Sigmoid colon (tissue), 7 donors: Measurements from ENCODE around the gene ZNF365. TPM values are rescaled to one million over a fixed set of nuclear protein-coding genes. Genes with fewer than 3 reads are reported as not detected.

Source experiments
- DNase-seq: peaks from one replicate; pipeline ENCODE4 v3.0.0-alpha.2; 2019
- H3K27ac ChIP-seq, 4 donors: fragments of 200-600 bp; sonication (generic); one replicate each; pipeline ENCODE4 v1.5.1; 2016 to 2019; ENCODE audit warnings: mild to moderate bottlenecking in 1 of 4
- H3K27me3 ChIP-seq, 3 donors: fragments of 200-600 bp; sonication (generic); one replicate each; pipeline ENCODE4 v1.5.1; 2019; ENCODE audit warnings: mild to moderate bottlenecking in 1 of 3
- H3K36me3 ChIP-seq, 4 donors: fragments of 200-600 bp; sonication (generic); one replicate each; pipeline ENCODE4 v1.5.1; 2016 to 2019
- H3K4me1 ChIP-seq, 4 donors: fragments of 200-600 bp; sonication (generic); one replicate each; pipeline ENCODE4 v1.5.1; 2017 to 2019
- H3K4me3 ChIP-seq, 4 donors: fragments of 200-600 bp; sonication (generic); one replicate each; pipeline ENCODE4 v1.5.1; 2017 to 2019; ENCODE audit warnings: mild to moderate bottlenecking in 2 of 4, moderate library complexity in 1 of 4
- H3K9me3 ChIP-seq, 4 donors: fragments of 200-600 bp in 3 of 4; sonication (generic) in 3 of 4; one replicate each; pipeline versions ENCODE4 v1.5.1 to v1.6.1; 2013 to 2019
- EP300 ChIP-seq, 4 donors: sonication (generic); formaldehyde crosslinking; IDR thresholded peaks; one replicate each; pipeline ENCODE4 v1.6.1; 2017; ENCODE audit warnings: antibody characterized with exemption in 4 of 4
- POLR2A ChIP-seq, 2 donors: fragments of 450-650 bp; IDR thresholded peaks; one replicate each; pipeline ENCODE4 v1.6.1; 2016; ENCODE audit warnings: antibody characterized with exemption in 2 of 2, mild to moderate bottlenecking in 2 of 2, moderate library complexity in 2 of 2
- POLR2AphosphoS5 ChIP-seq, 4 donors: sonication (generic); formaldehyde crosslinking; IDR thresholded peaks; one replicate each; pipeline ENCODE4 v1.6.1; 2017; ENCODE audit warnings: antibody characterized with exemption in 4 of 4
- WGBS, 2 donors: extraction: QIAGEN DNeasy Blood & Tissue Kit; methylation state at CpG; one replicate each; pipeline ENCODE4 v1.1.7; 2013; 5-methylcytosine and 5-hydroxymethylcytosine counted together
- intact Hi-C: fragments of 100-400 bp; cut with DNase I; formaldehyde crosslinking; loops from one replicate; pipeline ENCODE4 v1.15.1; 2023
- polyA plus RNA-seq, 3 donors: library from polyadenylated mRNA; stranded (reverse); fragments of 200-250 nt; gene quantifications; one replicate each; pipeline ENCODE4 v1.2.3, GENCODE V29; 2013
- total RNA-seq, 4 donors: library from RNA; depleted of rRNA; stranded (reverse); fragments of >200 nt; gene quantifications; one replicate each; pipeline ENCODE4 v1.1.0, GENCODE V29; 2016
- TF ChIP-seq, protein P1 (sequence below), 4 experiments: fragments of 450-650 bp in 3 of 4; fragments of 200-600 bp in 1 of 4; IDR thresholded peaks; one replicate each; pipeline ENCODE4 v1.5.1; 2016 to 2019; ENCODE audit warnings: antibody characterized with exemption in 4 of 4, mild to moderate bottlenecking in 3 of 4, moderate library complexity in 2 of 4
- donor health status: healthy with polysubstance abuse.
- donor health status: Bipolar disorder and iron deficiency.
- donor health status: healthy.

Gene ZNF365
- total and polyA plus RNA-seq, 7 donors = 0.16 to 0.82 (median 0.38) TPM; not detected in 3

DNA sequence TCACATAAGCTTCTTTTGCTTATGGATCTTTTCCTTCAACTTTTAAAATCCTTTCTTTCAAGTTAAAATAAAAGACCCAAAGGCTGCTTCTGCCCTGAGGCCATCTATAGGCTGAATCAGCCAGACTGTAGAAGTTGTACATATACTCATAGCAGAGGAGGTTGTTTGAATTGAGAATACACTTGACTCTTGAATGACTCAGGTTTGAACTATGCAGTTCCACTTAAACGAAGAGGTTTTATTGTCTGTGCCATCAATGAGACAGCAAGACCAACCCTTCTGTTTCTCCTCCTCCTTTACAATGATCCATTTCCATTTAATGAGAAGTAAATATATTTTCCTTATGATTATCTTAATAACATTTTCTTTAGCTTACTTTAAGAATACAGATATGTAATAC lies 5.8 kb downstream of the ZNF365 start:
- WGBS, 2 donors = 17 to 35% methylated on average over 1 of the region's 1 CpG
- no peaks in the 10 kb centered on the region for H3K4me1 ChIP-seq
- intact Hi-C loops = no loop called here
- H3K9me3 ChIP-seq = no peaks in the 10 kb centered on the region
- no peak overlapping the region for H3K4me3 ChIP-seq
- no peaks in the 10 kb centered on the region for H3K36me3 ChIP-seq
- DNase-seq = no peak
- TF ChIP-seq, protein P1, sequence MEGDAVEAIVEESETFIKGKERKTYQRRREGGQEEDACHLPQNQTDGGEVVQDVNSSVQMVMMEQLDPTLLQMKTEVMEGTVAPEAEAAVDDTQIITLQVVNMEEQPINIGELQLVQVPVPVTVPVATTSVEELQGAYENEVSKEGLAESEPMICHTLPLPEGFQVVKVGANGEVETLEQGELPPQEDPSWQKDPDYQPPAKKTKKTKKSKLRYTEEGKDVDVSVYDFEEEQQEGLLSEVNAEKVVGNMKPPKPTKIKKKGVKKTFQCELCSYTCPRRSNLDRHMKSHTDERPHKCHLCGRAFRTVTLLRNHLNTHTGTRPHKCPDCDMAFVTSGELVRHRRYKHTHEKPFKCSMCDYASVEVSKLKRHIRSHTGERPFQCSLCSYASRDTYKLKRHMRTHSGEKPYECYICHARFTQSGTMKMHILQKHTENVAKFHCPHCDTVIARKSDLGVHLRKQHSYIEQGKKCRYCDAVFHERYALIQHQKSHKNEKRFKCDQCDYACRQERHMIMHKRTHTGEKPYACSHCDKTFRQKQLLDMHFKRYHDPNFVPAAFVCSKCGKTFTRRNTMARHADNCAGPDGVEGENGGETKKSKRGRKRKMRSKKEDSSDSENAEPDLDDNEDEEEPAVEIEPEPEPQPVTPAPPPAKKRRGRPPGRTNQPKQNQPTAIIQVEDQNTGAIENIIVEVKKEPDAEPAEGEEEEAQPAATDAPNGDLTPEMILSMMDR (IDR thresholded peaks at IDR 0.05) = no peak
- TF ChIP-seq POLR2AphosphoS5 (IDR thresholded peaks at IDR 0.05) = no peak
- TF ChIP-seq POLR2A (IDR thresholded peaks at IDR 0.05) = no peak
- no peak for TF ChIP-seq EP300 (IDR thresholded peaks at IDR 0.05)
- H3K27me3 ChIP-seq = no peaks in the 10 kb centered on the region
- no peak overlapping the region for H3K27ac ChIP-seq

DNA sequence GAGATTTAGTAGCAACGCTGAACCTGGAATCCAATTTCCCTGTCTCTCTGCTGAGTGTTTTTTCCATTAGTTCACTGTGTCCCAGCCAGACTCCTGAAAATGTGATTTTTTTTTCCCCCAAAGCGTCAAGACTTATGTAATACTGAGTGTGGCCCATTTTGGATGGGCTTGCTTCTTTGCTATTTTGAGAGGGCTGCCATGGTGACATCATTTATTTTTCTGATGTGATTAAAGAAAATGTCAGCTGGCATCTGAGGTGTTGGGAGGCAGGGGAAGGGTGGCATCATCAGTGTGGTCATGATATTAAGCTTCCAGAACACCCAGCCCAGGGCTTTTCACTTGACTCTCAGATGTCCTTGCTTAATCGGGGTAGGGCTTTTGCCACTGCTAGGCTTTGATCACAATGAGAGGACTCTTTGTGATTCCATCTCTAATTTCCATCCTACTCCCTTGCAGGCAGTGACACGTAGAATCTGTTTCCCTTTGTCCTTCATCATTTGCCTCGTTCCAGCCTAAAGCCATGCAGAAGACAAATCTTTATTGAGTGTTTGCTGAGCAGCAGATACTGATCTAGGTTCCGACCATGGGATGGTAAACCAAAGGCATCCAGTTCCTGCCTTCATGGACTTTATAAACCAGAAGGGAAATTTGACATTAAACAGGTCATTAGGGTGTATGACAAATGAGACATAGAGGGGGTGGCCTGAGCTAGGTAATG lies 7.4 kb downstream of the ZNF365 start:
- no peak for TF ChIP-seq POLR2AphosphoS5 (IDR thresholded peaks at IDR 0.05)
- TF ChIP-seq, protein P1 (IDR thresholded peaks at IDR 0.05) = no peak
- TF ChIP-seq EP300 (IDR thresholded peaks at IDR 0.05) = no peak
- no peak for TF ChIP-seq POLR2A (IDR thresholded peaks at IDR 0.05)
- intact Hi-C loops = no loop called here
- peak overlapping the region in 1 of 4 donors; percentile 48 for H3K27ac ChIP-seq
- no peaks in the 10 kb centered on the region for H3K27me3 ChIP-seq
- no peak for DNase-seq
- H3K4me3 ChIP-seq = no peak overlapping the region
- H3K9me3 ChIP-seq = no peaks in the 10 kb centered on the region
- H3K4me1 ChIP-seq = no peaks in the 10 kb centered on the region
- no peaks in the 10 kb centered on the region for H3K36me3 ChIP-seq
- 87 to 89% methylated on average over 6 of the region's 6 CpGs for WGBS, 2 donors

DNA sequence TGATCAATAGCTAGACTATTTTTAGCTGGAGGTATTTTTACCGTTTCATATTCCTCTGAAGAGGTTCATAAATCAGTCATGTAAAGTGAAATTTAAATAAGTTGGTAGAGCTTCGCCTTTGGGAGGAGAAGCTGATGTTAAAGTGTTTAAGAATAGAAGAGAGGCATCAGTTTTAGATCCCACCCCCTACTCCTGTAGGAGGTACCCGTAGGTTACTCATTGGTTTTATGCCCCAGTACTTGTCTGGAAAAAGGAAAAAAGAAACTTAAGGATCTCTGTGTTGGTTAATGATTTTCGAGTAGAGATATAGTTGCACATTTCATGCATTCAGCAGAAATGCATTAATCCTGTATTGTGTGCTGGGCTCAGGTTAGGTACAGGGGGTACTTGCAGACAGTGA lies 8.7 kb downstream of the ZNF365 start:
- TF ChIP-seq POLR2AphosphoS5 (IDR thresholded peaks at IDR 0.05) = no peak
- TF ChIP-seq POLR2A (IDR thresholded peaks at IDR 0.05) = no peak
- no peak for TF ChIP-seq EP300 (IDR thresholded peaks at IDR 0.05)
- TF ChIP-seq, protein P1 (IDR thresholded peaks at IDR 0.05) = no peak
- Histone ChIP-seq H3K9me3 (no peaks in the 10 kb centered on the region), H3K4me1 (no peaks in the 10 kb centered on the region), H3K27ac (no peak overlapping the region), H3K4me3 (no peak overlapping the region), H3K27me3 (no peaks in the 10 kb centered on the region), H3K36me3 (no peaks in the 10 kb centered on the region)
- no peak for DNase-seq
- 74 to 80% methylated on average over 4 of the region's 4 CpGs for WGBS, 2 donors
- intact Hi-C loops = no loop called here

DNA sequence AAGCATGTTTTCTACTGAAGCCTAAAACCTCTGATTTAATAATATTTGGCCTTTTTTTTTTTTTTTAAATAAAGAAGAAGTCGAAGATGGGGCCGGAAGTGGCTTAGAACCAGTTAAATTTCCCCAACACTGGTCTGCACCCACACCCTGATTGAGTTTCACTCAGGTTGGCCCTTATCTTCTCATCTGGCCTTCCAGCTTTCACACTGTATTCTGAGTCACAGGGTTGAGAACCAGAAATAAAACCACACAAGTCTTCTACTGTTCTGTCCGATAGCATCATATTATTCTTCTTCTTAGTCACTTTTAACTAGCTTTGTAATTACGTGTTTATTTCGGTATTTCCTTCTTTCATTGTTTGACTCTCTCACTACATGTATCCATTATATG lies 9.9 kb downstream of the ZNF365 start:
- Histone ChIP-seq H3K27me3 (no peaks in the 10 kb centered on the region), H3K4me3 (no peak overlapping the region), H3K4me1 (no peaks in the 10 kb centered on the region), H3K36me3 (no peaks in the 10 kb centered on the region), H3K27ac (no peak overlapping the region), H3K9me3 (no peaks in the 10 kb centered on the region)
- TF ChIP-seq, protein P1 (IDR thresholded peaks at IDR 0.05) = no peak
- no peak for TF ChIP-seq POLR2AphosphoS5 (IDR thresholded peaks at IDR 0.05)
- TF ChIP-seq POLR2A (IDR thresholded peaks at IDR 0.05) = no peak
- no peak for TF ChIP-seq EP300 (IDR thresholded peaks at IDR 0.05)
- intact Hi-C loops = no loop called here
- 83 to 86% methylated on average over 5 of the region's 5 CpGs for WGBS, 2 donors
- DNase-seq = no peak
